Measurements from ENCODE around the gene PNN. TPM values are rescaled to one million over a fixed set of nuclear protein-coding genes. Genes with fewer than 3 reads are reported as not detected.
A peak's percentile ranks its signal among the peaks of the same experiment; 100 is the strongest.
"Not testable (repeated sequence)": the region's sequence is repeated elsewhere in the genome, so short reads cannot be mapped to it uniquely, and the experiment has no call there.

Gene PNN
- 10 to 100 TPM; 85.3 to 88.8 TPM for total RNA-seq

- CTCF ChIA-PET, result no interaction called here
- H3K4me3 Mint-ChIP-seq, result peak within 1 kb of the TSS; percentile 89
- peak within 1 kb of the TSS; percentile 95 for H3K27ac Mint-ChIP-seq
- peak; percentile 98 for DNase-seq
- POLR2A ChIA-PET, result interaction anchor here (0.6 to 2.2 kb wide), 11 partner anchors 9 to 257 kb away, joined by 3 to 15 read pairs (median 7); partner anchors contain the start of genes FBXO33, GEMIN2 and SEC23A
- peaks cover 32% of the 10 kb centered on the region for H3K4me1 Mint-ChIP-seq (ENCODE audit: low read depth)
- intact Hi-C loops (cut with micrococcal nuclease), result loop anchor here (1.0 kb wide), 5 partner anchors 54 to 257 kb away; partner anchors contain the start of genes FBXO33, GEMIN2 and SEC23A
- H3K36me3 Mint-ChIP-seq, result peaks cover 32% of the 10 kb centered on the region
- H3K27me3 Mint-ChIP-seq, result no peaks in the 10 kb centered on the region
- H3K9me3 Mint-ChIP-seq, result no peaks in the 10 kb centered on the region
These were observed at the start of gene PNN for GRCh38 chr14:39174560-39175444. Gene PNN (plus strand): TSS chr14:39175254. CDS start chr14:39175280, 26 bp downstream.

GRCh38 chr14:39137835-39138234, 37.2 kb upstream of the PNN start:
- DNase-seq; H3K9me3 Mint-ChIP-seq; H3K4me3 Mint-ChIP-seq; POLR2A ChIA-PET; H3K4me1 Mint-ChIP-seq (ENCODE audit: low read depth); H3K27me3 Mint-ChIP-seq; intact Hi-C loops (cut with micrococcal nuclease); CTCF ChIA-PET; H3K27ac Mint-ChIP-seq: not testable (repeated sequence)
- peaks cover 34% of the 10 kb centered on the region for H3K36me3 Mint-ChIP-seq

- H3K9me3 Mint-ChIP-seq, result peaks cover 2% of the 10 kb centered on the region
- no peak overlapping the region for H3K4me3 Mint-ChIP-seq
- H3K27me3 Mint-ChIP-seq, result no peaks in the 10 kb centered on the region
- peaks cover 5% of the 10 kb centered on the region for H3K4me1 Mint-ChIP-seq (ENCODE audit: low read depth)
- POLR2A ChIA-PET, result no interaction called here
- peaks cover 39% of the 10 kb centered on the region for H3K36me3 Mint-ChIP-seq
- intact Hi-C loops (cut with micrococcal nuclease), result no loop called here
- CTCF ChIA-PET, result no interaction called here
- no peak for DNase-seq
- no peak overlapping the region for H3K27ac Mint-ChIP-seq
These were observed 36.6 kb upstream of the PNN start for GRCh38 chr14:39138440-39138839.

- no peaks in the 10 kb centered on the region for H3K27me3 Mint-ChIP-seq
- no peak overlapping the region for H3K27ac Mint-ChIP-seq
- peaks cover 2% of the 10 kb centered on the region for H3K9me3 Mint-ChIP-seq
- DNase-seq, result no peak
- intact Hi-C loops (cut with micrococcal nuclease), result no loop called here
- H3K4me3 Mint-ChIP-seq, result no peak overlapping the region
- H3K36me3 Mint-ChIP-seq, result peaks cover 34% of the 10 kb centered on the region
- POLR2A ChIA-PET, result interaction anchor here (0.6 kb wide), 1 partner anchor 14 kb away, joined by 3 read pairs; no protein-coding TSS in a partner anchor
- peaks cover 5% of the 10 kb centered on the region for H3K4me1 Mint-ChIP-seq (ENCODE audit: low read depth)
- CTCF ChIA-PET, result interaction anchor here (0.7 kb wide), 1 partner anchor 16 kb away, joined by 3 read pairs; no protein-coding TSS in a partner anchor
These were observed 34.9 kb upstream of the PNN start for GRCh38 chr14:39140170-39140569.

GRCh38 chr14:39141623-39142022, 33.4 kb upstream of the PNN start:
- H3K36me3 Mint-ChIP-seq, result peaks cover 28% of the 10 kb centered on the region
- H3K27me3 Mint-ChIP-seq, result not testable (repeated sequence)

GRCh38 chr14:39143226-39143625, 31.8 kb upstream of the PNN start:
- H3K9me3 Mint-ChIP-seq; H3K27ac Mint-ChIP-seq; intact Hi-C loops (cut with micrococcal nuclease); DNase-seq; CTCF ChIA-PET; H3K4me3 Mint-ChIP-seq; POLR2A ChIA-PET; H3K27me3 Mint-ChIP-seq; H3K4me1 Mint-ChIP-seq (ENCODE audit: low read depth): not testable (repeated sequence)
- peaks cover 33% of the 10 kb centered on the region for H3K36me3 Mint-ChIP-seq

More at GRCh38 chr14:39141623-39142022, 33.4 kb upstream of the PNN start:
- CTCF ChIA-PET; H3K4me1 Mint-ChIP-seq (ENCODE audit: low read depth); intact Hi-C loops (cut with micrococcal nuclease); POLR2A ChIA-PET; H3K9me3 Mint-ChIP-seq; DNase-seq; H3K4me3 Mint-ChIP-seq; H3K27ac Mint-ChIP-seq: not testable (repeated sequence)

GRCh38 chr14:39145266-39145966, 29.6 kb upstream of the PNN start:
- Mint-ChIP-seq H3K27ac (no peak overlapping the region), H3K36me3 (peaks cover 29% of the 10 kb centered on the region), H3K4me3 (no peak overlapping the region), H3K27me3 (no peaks in the 10 kb centered on the region), H3K9me3 (peaks cover 2% of the 10 kb centered on the region), H3K4me1 (ENCODE audit: low read depth) (no peaks in the 10 kb centered on the region)
- intact Hi-C loops (cut with micrococcal nuclease), result no loop called here
- POLR2A ChIA-PET, result no interaction called here
- DNase-seq, result no peak
- CTCF ChIA-PET, result no interaction called here

GRCh38 chr14:39154594-39155189, 20.4 kb upstream of the PNN start:
- intact Hi-C loops (cut with micrococcal nuclease), result no loop called here
- peaks cover 13% of the 10 kb centered on the region for H3K36me3 Mint-ChIP-seq

GRCh38 chr14:39157491-39157890, 17.6 kb upstream of the PNN start:
- intact Hi-C loops (cut with micrococcal nuclease), result no loop called here
- DNase-seq, result no peak
- Mint-ChIP-seq H3K9me3 (no peaks in the 10 kb centered on the region), H3K27me3 (no peaks in the 10 kb centered on the region), H3K27ac (no peak overlapping the region), H3K36me3 (peaks cover 13% of the 10 kb centered on the region), H3K4me1 (ENCODE audit: low read depth) (peaks cover 12% of the 10 kb centered on the region), H3K4me3 (no peak overlapping the region)
- CTCF ChIA-PET, result no interaction called here
- POLR2A ChIA-PET, result no interaction called here

More at GRCh38 chr14:39154594-39155189, 20.4 kb upstream of the PNN start:
- DNase-seq, result no peak
- ChIA-PET POLR2A (no interaction called here), CTCF (no interaction called here)
- Mint-ChIP-seq H3K4me1 (ENCODE audit: low read depth) (peaks cover 3% of the 10 kb centered on the region), H3K27me3 (no peaks in the 10 kb centered on the region), H3K27ac (no peak overlapping the region), H3K9me3 (no peaks in the 10 kb centered on the region), H3K4me3 (no peak overlapping the region)

GRCh38 chr14:39158222-39158858, 16.7 kb upstream of the PNN start:
- H3K4me3 Mint-ChIP-seq, result no peak overlapping the region
- POLR2A ChIA-PET, result no interaction called here
- H3K4me1 Mint-ChIP-seq (ENCODE audit: low read depth), result peaks cover 17% of the 10 kb centered on the region
- no peaks in the 10 kb centered on the region for H3K27me3 Mint-ChIP-seq
- peaks cover 16% of the 10 kb centered on the region for H3K36me3 Mint-ChIP-seq
- CTCF ChIA-PET, result interaction anchor here (0.6 kb wide), 1 partner anchor 73 kb away, joined by 3 read pairs; no protein-coding TSS in a partner anchor
- DNase-seq, result no peak
- H3K9me3 Mint-ChIP-seq, result no peaks in the 10 kb centered on the region
- intact Hi-C loops (cut with micrococcal nuclease), result no loop called here
- no peak overlapping the region for H3K27ac Mint-ChIP-seq

- H3K9me3 Mint-ChIP-seq, result no peaks in the 10 kb centered on the region
- peaks cover 25% of the 10 kb centered on the region for H3K4me1 Mint-ChIP-seq (ENCODE audit: low read depth)
- H3K27ac Mint-ChIP-seq, result no peak overlapping the region
- no peaks in the 10 kb centered on the region for H3K27me3 Mint-ChIP-seq
- CTCF ChIA-PET, result no interaction called here
- DNase-seq, result no peak
- H3K4me3 Mint-ChIP-seq, result no peak overlapping the region
- H3K36me3 Mint-ChIP-seq, result peaks cover 15% of the 10 kb centered on the region
- intact Hi-C loops (cut with micrococcal nuclease), result no loop called here
- POLR2A ChIA-PET, result no interaction called here
These were observed 14.6 kb upstream of the PNN start for GRCh38 chr14:39160494-39160893.
